HG03139 (cell line): ENCODE results near the gene CDK2.
A peak's percentile ranks its signal among the peaks of the same experiment; 100 is the strongest.
"Not testable (repeated sequence)": the region's sequence is repeated elsewhere in the genome, so short reads cannot be mapped to it uniquely, and the experiment has no call there.

Experiments used
- ATAC-seq: cut with Tn5 transposase; IDR thresholded peaks from one replicate; pipeline ENCODE4 v1.9.1; 2021; ENCODE audit not compliant: unreplicated experiment

CDK2 gene

GRCh38 chr12:55966408-55967281 lies at the start of gene CDK2:
Gene CDK2, plus strand, starts transcription at chr12:55966830. Its CDS starts 179 bp downstream, at chr12:55967009.
- peak; percentile 96 for ATAC-seq

DNA sequence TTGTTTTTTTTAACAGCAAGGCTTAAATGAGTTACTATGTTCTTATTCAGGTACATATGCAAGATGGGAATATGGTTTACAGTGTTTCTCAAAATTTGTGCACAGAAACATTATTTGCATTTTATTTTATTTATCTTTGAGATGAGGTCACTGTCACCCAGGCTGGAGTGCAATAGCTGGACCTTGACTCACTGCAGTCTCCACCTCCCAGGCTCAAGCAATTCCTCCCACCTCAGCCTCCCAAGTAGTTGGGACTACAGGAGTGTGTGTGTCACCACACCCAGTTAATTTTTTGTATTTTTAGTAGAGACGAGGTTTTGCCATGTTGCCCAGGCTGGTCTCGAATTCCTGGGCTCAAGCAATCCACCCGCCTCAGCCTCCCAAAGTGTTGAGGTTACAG lies 47.6 kb upstream of the CDK2 start:
- not testable (repeated sequence) for ATAC-seq

DNA sequence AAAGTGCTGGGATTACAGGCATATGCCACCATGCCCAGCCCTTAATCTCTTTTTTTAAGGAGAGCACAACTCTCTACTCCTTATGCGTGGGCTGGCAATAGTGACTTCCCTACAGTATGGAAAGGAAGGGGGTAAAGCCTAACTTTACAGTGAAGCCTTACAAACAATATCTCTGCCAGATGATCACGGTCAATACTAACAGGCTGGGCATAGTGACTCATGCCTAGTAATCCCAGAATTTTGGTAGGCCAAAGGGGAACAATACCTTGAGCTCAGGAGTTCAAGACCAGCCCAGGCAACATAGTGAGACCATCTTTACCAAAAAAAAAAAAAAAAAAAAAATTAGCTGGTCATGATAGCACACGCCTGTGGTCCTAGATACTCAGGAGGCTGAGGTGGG lies 44.5 kb upstream of the CDK2 start:
- no peak for ATAC-seq

- not testable (repeated sequence) for ATAC-seq
Measured at GRCh38 chr12:55923648-55924047, 43.0 kb upstream of the CDK2 start.

DNA sequence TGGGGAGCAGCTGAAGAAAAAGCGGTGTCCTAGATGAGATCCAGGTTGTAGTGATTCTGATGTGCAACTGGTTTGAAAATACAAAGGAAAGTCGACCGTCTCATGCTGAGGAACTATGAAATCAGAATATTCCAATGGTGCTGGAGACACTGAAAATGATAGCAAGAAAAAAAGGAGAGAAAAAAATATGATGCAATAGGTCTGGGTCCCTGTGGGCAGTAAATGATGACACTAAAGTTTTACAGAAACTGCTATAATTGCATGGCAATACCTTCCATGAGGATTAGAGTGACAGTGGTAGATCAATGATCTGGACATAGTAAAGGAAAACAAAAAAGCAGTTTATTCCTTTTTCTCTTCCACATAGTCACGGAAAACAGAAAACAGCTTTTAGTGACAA lies 41.3 kb upstream of the CDK2 start:
- no peak for ATAC-seq

- no peak for ATAC-seq
Measured at GRCh38 chr12:55925870-55926737, 40.5 kb upstream of the CDK2 start.

- ATAC-seq, result peak; percentile 36
Measured at GRCh38 chr12:55926738-55927587, 39.7 kb upstream of the CDK2 start.

- peak; percentile 30 for ATAC-seq
Measured at GRCh38 chr12:55927588-55928502, 38.8 kb upstream of the CDK2 start, which contains the start of gene PYM1. Gene PYM1, minus strand, starts transcription at chr12:55927894. Its CDS starts 133 bp downstream, at chr12:55927761.

DNA sequence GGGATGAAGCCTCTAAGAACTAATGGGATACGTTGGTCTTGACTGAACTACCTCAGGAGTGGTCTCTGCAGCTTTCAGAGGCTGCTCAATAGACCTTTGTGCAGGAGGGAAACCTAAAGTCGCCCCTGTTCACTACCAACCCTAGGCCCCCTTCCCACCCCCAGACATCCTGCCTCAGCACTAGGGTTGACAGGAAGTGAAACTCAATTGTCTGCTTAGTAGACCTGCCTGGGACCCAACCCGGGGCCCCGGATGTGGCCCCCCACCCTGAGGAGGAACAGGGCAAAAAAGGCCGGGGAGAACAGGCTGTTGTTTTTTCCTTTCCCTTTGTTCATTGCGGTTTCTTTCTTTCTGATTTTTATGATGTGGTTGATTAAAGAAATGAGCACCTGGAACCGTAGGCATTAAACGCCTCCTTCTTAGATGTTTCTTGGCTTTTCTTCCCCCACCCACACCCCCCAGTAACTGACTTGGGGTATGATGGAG lies 37.3 kb upstream of the CDK2 start:
- peak; percentile 43 for ATAC-seq

- ATAC-seq, result no peak
Measured at GRCh38 chr12:55930771-55931316, 35.8 kb upstream of the CDK2 start, which contains the start of gene DGKA. Gene DGKA, plus strand, starts transcription at chr12:55931162. Its CDS starts 5,342 bp downstream, at chr12:55936504.

DNA sequence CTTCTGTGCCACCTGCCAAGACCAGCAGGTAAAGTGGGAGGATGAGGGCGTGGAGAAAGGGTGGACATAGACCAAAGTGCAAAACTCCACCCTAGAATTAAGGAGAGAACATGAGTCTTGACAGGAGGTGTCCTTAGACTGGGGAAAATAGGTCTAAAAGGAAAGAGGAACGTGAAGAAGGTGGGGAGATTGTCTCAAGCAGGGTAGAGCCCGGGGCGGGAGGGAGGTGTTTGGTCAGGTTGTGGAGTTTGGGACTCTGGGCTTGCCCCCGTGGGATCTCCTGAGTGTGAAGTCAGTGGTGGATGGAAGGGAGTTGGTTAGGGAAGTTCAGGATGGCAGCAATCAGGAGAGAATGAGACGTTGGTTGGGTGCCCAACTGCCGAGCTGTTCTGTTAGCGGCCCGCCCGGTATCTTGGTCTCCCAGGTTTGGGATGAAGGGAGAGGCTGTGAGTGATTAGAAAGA lies 35.3 kb upstream of the CDK2 start:
- ATAC-seq, result no peak

DNA sequence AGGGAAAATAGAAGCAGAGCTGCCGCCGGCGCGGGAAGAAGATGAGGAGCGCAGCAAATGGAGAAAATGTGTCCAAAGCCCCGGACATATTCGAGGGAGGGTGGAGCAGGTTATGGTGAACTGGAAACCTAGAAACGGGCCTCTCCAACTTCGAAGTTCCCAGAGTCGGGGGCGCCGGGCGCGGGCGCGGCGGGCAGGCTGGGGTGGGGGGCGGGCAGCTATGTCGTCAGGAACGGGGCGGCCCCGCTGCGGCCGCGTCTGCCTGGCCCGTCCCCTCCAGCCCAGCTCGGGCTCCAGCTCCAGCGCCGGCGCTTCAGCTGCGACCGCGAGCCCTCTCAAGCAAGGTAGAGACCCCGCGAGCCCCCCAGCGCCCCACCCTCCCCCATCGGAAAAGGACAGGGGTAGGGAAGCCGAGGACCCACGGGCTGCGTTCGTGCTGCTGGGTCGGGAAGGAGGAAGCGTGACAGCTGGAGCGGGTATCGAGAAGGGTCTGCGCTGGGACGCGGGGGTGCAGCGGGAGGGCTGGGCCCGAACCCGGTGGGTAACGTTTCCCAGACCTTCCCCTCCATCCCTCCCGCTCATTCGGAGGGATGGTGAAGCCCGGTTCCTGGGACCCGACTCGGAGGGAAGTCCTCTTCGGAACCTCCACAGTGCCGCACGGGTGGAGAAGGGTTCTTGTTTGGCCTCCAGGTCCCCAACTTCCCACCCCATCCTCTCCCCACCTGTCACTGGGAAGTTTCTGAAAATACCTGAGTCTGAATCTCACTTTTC lies 34.7 kb upstream of the CDK2 start:
- ATAC-seq, result no peak

GRCh38 chr12:55932551-55932910 lies 34.1 kb upstream of the CDK2 start:
- no peak for ATAC-seq

DNA sequence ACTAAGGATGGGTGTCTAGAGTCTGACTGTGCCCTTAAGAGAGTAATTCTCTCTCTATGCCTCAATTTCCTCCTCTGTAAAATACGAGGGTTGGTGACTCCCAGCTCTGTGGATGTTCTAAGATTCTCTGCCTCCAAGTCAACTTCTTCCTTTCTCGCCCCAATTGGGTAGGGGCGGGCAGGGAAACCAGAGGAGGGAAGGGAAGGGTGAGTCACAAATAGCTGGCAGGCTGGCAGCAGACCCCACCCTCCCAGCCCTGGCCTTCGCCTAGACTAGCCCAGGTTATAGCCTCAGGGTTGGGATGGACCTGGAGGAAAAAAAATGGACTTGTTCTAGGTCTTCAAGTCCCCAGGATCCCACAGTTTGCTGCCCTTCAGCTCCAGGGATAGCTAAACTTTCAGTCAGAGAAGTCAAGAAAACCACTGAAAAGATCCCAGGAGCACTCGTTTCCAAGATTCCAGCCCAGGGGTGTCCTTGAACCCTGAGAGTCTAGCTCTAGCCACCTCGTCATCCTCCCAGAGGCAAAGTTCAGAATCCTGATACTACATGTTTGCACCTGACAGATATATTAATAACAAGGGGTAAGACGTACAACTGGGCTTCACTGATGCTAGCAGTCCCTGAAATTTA lies 33.3 kb upstream of the CDK2 start:
- ATAC-seq, result no peak

DNA sequence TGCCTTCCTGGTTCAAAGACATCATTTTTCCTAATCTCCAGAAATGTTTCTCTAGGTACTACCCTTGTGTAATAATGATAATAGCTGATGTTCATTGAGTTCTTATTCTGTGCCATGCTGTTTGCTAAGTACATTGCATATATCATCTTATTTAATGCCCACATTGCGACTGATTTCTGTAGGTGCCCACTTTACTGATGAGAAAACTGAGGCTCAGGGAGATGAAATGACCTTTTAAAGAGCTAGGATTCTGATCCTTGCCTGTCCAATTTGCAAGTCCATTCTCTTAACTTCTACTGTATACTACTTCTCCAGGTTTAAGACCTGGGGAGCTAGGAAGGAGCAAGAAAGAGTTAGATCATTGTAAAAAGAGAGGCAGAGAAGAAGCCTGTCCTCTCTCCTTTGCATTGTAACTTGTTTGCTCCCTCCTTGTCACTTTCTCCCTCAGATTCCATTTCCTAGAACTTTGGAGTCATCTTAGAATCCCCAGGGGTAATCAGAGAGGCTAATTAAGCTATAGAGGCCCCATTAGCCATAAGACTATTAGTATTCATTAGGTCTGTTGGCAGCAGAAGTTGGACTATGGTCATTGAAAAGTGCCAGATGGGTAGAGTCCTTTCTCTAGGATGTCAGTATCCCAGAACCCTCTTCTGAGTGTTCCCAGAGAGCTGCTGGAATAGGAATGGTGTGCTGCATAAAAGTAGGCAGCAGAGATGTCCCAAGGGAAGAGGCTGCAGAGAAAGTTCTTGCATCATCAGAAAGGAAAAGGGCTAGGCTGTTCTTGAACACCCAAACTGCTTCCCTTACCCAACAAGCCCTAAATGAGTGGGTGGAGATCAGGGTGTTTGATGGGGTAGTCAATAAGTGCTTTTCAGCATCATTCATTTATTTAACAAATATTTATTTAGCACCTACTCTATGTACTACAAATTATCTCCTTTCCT lies 32.6 kb upstream of the CDK2 start:
- ATAC-seq, result no peak

- no peak for ATAC-seq
Measured at GRCh38 chr12:55934773-55935172, 31.9 kb upstream of the CDK2 start.

- no peak for ATAC-seq
Measured at GRCh38 chr12:55935738-55936151, 30.9 kb upstream of the CDK2 start.
